CD1c-positive myeloid dendritic cell (primary cell): ENCODE measurements around the gene ATP2B2.

Source experiments
- DNase-seq: peaks from one replicate; pipeline ENCODE4 v3.0.0-alpha.2; 2016; ENCODE audit errors: extremely low spot score

The ATP2B2 gene

GRCh38 chr3:10278501-10278900 is 226.9 kb downstream of the ATP2B2 start:
- DNase-seq: no peak

DNA sequence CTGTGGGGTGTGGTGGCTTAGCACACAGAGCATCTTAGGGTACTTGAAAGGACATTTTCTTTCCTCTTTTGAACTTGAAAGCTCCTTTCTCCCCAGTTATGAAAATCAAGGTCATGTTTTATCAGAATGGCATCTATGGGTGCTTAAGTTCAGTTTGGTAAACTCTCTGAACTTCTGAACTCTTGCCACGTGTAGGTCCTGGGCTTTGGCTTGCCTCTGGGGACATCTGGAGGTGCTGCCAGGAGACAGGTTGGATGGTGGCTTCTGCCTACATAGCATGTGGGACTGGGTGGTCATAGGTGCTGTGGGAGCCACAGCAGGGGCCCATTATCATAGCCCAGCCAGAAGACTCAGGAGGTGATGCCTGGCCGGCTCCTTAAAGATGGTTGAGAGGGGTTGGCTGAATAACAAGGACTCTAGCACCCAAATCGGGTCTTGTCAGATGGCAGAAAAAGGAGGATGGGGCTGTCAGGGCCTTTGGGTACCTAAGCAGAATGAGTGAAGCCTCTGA is 228.2 kb downstream of the ATP2B2 start:
- no peak for DNase-seq

GRCh38 chr3:10274601-10275000 is 230.8 kb downstream of the ATP2B2 start:
- no peak for DNase-seq
